Subcutaneous adipose tissue (tissue), 4 donors: ENCODE measurements around the gene PLA2G4C. TPM values are rescaled to one million over a fixed set of nuclear protein-coding genes. Genes with fewer than 3 reads are reported as not detected.

ENCODE experiments used
- total RNA-seq, 4 donors: library from RNA; depleted of rRNA; stranded (reverse); fragments of >200 nt; gene quantifications; one replicate each; pipeline ENCODE4 v1.1.0, GENCODE V29; 2016
- TF ChIP-seq, protein P1 (sequence below): fragments of 450-650 bp; IDR thresholded peaks from one replicate; pipeline ENCODE4 v1.5.1; 2016; ENCODE audit warnings: low read depth, mild to moderate bottlenecking, control low read depth, antibody characterized with exemption, moderate library complexity

PLA2G4C gene
- total RNA-seq, 4 donors from 2014 or later, result 3.5 to 11.1 (median 8.9) TPM

DNA sequence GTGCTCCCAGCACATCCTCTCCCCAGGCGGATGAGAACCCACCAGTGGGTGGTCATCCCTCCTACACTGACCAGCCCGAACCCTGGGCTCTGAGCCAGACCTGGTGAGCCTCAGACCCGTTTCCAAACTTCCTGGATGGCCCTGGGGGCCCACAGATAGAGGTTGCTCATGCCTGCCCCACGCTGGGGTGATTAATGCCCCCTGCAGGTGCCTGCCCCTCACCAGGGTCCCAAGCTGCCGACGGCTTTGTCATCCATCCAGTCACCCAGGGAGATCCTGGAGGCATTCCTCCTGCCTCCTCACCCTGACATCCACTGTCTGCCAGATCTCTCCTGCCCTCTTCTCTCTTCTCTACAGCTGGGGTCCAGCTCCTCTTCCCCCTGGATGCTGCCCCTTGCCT is 28.4 kb upstream of the PLA2G4C start:
- TF ChIP-seq, protein P1, sequence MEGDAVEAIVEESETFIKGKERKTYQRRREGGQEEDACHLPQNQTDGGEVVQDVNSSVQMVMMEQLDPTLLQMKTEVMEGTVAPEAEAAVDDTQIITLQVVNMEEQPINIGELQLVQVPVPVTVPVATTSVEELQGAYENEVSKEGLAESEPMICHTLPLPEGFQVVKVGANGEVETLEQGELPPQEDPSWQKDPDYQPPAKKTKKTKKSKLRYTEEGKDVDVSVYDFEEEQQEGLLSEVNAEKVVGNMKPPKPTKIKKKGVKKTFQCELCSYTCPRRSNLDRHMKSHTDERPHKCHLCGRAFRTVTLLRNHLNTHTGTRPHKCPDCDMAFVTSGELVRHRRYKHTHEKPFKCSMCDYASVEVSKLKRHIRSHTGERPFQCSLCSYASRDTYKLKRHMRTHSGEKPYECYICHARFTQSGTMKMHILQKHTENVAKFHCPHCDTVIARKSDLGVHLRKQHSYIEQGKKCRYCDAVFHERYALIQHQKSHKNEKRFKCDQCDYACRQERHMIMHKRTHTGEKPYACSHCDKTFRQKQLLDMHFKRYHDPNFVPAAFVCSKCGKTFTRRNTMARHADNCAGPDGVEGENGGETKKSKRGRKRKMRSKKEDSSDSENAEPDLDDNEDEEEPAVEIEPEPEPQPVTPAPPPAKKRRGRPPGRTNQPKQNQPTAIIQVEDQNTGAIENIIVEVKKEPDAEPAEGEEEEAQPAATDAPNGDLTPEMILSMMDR, result no peak

DNA sequence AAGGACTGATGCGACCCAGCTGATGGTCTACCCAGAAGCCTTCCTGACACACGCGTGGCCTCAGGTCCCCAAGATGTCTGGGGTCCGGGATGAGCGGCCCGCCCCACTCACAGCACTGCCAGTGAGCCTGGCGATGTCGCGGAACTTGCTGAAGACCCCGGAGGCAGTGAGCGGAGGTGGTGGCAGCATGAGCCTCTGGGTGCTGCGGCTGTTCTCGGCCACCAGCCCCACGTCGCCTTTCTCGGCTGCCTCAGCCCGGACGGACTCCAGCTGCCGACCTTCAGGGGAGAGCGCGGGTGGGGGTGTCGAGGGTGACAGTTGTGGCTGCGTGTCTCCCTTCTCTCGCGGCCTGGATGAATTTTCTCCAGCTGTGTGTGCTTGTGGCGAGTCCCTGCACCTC is 26.8 kb upstream of the PLA2G4C start:
- TF ChIP-seq, protein P1, result no peak

DNA sequence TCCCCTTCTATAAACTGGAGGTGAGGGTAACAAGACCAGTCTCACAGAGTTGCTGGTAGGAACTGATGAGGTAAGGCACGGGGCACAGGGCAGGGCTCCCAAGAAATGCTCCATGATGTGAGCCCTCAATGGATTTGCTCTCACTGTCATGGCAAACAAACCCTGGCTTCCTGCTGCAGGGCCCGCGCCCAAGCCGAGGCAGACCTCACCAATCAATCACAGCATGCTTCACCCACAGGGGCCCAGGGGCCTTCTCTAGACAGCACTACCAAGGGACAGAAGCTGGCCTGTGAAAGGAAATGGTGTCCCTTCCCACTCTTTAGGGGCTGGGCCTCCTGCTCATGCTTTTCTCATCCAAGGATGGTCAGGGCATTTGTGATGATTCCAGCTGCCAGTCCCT is 25.9 kb upstream of the PLA2G4C start:
- TF ChIP-seq, protein P1, result no peak

DNA sequence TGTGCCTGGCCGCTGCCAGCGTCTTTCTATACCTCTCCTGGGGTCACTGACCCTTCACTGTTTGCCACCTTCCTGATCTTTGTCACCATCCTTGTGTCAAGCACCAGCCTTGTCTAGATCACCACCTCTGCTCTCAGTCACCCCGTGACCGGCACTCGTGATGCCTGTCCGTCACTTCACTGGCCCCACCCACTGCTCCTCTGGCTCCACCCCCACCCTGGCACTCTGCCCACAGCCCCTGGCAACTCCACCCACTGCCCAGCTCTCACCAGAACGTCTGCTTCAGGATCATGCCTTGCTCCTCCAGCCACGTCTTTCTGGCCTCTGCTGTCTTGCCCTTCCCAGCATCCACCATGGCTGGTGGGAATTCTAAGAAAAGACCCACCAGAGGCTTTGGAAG is 24.8 kb upstream of the PLA2G4C start:
- TF ChIP-seq, protein P1, result no peak

DNA sequence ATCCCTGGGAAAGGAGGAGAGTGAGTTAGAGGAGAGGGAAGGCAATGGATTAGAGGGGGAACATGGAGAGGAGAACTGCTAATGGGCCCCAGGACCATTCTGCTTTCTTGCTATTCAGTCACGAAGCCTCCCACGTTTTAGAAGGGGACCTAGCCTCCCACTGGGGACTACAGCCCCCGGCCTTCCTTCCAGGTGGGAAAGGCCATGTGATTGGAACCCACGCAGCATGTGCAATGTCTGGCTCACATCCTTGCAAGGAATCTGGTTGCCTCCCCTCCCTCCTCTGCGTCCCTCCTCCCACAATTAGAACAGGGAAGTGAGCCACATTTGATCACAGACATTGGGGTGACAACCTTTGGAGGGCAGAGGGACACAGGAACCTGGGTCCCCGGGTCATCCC is 22.5 kb upstream of the PLA2G4C start:
- TF ChIP-seq, protein P1, result no peak

DNA sequence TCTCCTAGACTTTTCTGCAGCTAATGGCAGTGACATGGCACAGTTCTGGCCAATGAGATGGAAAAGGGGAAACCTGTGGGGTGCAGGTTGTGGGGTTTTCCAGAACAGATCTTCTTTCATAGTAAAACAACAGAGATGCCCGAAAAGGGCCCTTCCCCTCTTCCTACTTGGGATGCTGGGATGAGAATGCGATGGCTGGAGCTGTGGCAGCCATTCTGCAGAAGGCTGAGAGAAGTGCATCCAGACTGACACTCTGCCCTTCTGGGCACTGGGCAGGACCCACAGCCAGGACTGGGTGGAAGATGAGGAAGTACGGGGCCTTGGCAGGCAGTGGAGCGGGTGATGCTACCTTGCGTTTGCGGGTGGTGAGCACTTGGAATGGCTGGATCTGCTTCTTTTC is 16.9 kb upstream of the PLA2G4C start:
- TF ChIP-seq, protein P1, result no peak

DNA sequence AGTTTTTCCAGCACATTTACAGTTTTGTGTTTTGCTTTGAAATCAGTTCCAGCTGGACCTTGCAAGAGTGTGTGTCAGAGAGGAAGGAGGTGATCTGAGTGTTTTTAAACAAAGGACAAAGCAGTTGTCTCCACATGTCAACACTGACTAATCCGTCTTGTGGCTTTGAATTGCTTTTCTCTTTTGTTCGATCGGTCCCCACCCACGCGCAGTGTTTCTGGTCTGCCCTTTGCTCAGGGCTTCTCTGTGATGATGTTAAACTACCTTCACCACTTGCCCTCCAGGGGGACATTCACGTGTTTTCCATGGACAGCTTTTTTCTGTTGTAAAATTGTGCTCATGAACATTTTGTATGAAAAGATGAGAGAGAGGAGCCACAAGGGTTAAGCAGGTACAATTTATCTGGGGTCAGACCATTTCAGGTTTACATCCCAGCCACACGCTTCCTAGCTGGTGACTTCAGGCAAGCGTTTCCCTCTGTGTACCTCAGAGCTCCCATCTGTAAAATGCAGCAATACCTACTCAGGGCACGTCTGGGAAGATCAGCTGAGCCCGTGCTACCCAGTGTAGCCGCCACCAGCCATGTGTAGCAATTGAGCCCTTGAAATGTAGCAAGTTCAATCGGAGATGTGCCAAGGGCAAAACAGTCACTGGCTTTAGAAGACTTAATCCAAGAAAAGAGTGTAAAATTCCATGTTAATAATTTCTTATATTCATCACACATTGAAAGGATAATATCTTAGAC is 13.5 kb upstream of the PLA2G4C start:
- TF ChIP-seq, protein P1, result no peak
